Endothelial cell (in vitro differentiated cells): ENCODE data around the gene HLA-DMA. TPM values are rescaled to one million over a fixed set of nuclear protein-coding genes. Genes with fewer than 3 reads are reported as not detected.
A peak's percentile ranks its signal among the peaks of the same experiment; 100 is the strongest.

Experiments
- DNase-seq: peaks from one replicate; pipeline ENCODE4 v3.0.0; 2021; ENCODE audit warnings: low spot score
- H3K27ac Mint-ChIP-seq: one replicate; pipeline ENCODE4 v1.8.0; 2021; ENCODE audit warnings: mixed read lengths, inconsistent platforms; ENCODE audit not compliant: unreplicated experiment
- H3K27me3 Mint-ChIP-seq: one replicate; pipeline ENCODE4 v1.8.0; 2021; ENCODE audit warnings: mild to moderate bottlenecking, moderate library complexity, mixed read lengths, inconsistent platforms; ENCODE audit not compliant: unreplicated experiment
- H3K36me3 Mint-ChIP-seq: one replicate; pipeline ENCODE4 v1.8.0; 2021; ENCODE audit warnings: mild to moderate bottlenecking, low read depth, mixed read lengths, inconsistent platforms; ENCODE audit not compliant: unreplicated experiment
- H3K4me1 Mint-ChIP-seq: one replicate; pipeline ENCODE4 v1.8.0; 2021; ENCODE audit warnings: mild to moderate bottlenecking, mixed read lengths, inconsistent platforms; ENCODE audit not compliant: unreplicated experiment
- H3K4me3 Mint-ChIP-seq: one replicate; pipeline ENCODE4 v1.8.0; 2021; ENCODE audit warnings: mild to moderate bottlenecking, mixed read lengths, inconsistent platforms; ENCODE audit not compliant: unreplicated experiment
- H3K9me3 Mint-ChIP-seq: one replicate; pipeline ENCODE4 v1.8.0; 2021; ENCODE audit warnings: mixed read lengths, inconsistent platforms; ENCODE audit not compliant: unreplicated experiment
- long read RNA-seq: library from polyadenylated mRNA; unstranded; transcript quantifications from one replicate; pipeline ENCODE4 v2.0.0, GENCODE V29; 2020; ENCODE audit not compliant: unreplicated experiment
- total RNA-seq: library from RNA; stranded (reverse); fragmentation: NEBNext Ultra II Directional; extraction: Animal tissue kit (Norgen Biotek cat#: 25700); gene quantifications from one replicate; pipeline ENCODE4 v1.2.1, GENCODE V29; 2021; ENCODE audit not compliant: unreplicated experiment
- TF ChIP-seq, protein P1 (sequence below): fragments of 200-600 bp; sonication (generic); IDR thresholded peaks from one replicate; pipeline ENCODE4 v1.5.0; 2021; ENCODE audit warnings: antibody characterized with exemption; ENCODE audit not compliant: unreplicated experiment

The HLA-DMA gene
- total RNA-seq, result 13.0 TPM
- long read RNA-seq, transcript HLA-DMA-201 (5 exons, 1,123 nt), result major isoform, 13 of 15 reads
- long read RNA-seq, partial matches to known transcripts, result 1 of 15 reads
- long read RNA-seq, other reads (novel, unspliced or antisense), result 1 of 15 reads

DNA sequence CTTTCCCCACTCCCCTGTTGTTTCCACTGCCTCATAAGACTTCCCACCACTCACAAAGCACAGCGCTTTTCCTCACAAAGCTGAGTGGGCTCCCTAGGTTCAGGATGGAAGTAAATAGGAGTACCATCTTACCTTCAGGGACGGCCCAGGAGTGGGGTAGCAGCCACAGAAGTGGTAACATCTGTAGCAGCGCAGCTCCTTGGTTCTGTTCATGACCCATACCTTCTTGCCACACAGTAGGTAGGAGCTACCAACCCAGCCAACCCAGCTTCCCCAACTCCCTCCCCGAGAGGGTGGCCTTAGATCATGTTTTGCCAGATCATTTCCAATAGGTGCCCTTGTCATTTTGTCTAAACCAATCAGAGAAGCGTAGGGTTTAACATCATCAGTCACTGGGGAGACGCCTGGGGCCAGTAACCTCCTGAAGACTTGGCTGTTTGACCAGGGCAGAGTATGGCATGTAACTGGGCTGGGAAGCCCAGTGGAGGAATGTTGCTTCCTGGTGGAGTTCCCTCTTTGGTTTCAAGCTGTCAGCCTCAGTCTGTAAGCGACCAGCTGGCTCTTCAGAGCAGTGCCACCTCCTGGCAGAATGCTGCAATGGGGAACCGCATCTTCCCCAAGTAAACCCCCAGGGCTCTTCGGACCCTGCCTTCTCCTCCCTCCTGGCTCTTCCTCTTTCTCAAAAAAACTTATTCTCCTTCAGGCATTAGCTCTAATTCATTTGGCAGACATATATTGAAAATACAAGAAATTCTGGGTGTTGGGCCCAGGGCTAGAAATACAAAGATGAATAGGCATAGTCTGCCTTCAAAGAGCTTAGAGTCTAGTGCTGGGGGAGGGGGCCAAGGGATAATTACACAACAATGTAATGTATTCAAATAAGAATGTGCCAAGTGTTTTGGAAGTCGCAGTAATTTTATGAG is at the start of gene HLA-DMA:
TSS of gene HLA-DMA (minus strand) at position 281 of the 923 bp plus-strand sequence. CDS start at position 220, 61 bp downstream.
- H3K4me1 Mint-ChIP-seq, result peaks cover 22% of the 10 kb centered on the region
- no peaks in the 10 kb centered on the region for H3K36me3 Mint-ChIP-seq
- TF ChIP-seq, protein P1, sequence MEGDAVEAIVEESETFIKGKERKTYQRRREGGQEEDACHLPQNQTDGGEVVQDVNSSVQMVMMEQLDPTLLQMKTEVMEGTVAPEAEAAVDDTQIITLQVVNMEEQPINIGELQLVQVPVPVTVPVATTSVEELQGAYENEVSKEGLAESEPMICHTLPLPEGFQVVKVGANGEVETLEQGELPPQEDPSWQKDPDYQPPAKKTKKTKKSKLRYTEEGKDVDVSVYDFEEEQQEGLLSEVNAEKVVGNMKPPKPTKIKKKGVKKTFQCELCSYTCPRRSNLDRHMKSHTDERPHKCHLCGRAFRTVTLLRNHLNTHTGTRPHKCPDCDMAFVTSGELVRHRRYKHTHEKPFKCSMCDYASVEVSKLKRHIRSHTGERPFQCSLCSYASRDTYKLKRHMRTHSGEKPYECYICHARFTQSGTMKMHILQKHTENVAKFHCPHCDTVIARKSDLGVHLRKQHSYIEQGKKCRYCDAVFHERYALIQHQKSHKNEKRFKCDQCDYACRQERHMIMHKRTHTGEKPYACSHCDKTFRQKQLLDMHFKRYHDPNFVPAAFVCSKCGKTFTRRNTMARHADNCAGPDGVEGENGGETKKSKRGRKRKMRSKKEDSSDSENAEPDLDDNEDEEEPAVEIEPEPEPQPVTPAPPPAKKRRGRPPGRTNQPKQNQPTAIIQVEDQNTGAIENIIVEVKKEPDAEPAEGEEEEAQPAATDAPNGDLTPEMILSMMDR, result peak; percentile 50
- peak within 1 kb of the TSS; percentile 33 for H3K4me3 Mint-ChIP-seq
- no peaks in the 10 kb centered on the region for H3K9me3 Mint-ChIP-seq
- H3K27me3 Mint-ChIP-seq, result no peaks in the 10 kb centered on the region
- peak; percentile 77 for DNase-seq
- H3K27ac Mint-ChIP-seq, result peak within 1 kb of the TSS; percentile 40

DNA sequence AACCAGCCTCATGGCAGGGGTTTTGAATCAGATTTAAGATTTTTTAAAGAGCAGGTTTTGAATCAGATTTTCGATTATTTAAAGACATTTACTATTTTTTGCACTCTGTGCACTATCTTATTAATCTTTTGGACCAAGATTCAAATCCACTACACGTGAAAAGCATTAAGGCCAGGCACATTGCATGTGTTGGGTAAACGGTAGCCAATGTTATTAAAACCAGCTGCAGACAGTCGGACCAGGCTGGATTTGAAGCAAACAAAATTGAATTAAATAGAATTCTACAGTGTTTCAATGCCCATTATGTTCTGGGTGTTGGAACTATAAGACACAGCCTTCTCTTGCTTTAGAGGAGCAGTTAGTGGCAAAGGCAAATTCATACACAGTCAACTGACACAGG is 48.8 kb upstream of the HLA-DMA start:
- Mint-ChIP-seq H3K27me3 (no peaks in the 10 kb centered on the region), H3K36me3 (no peaks in the 10 kb centered on the region), H3K9me3 (no peaks in the 10 kb centered on the region), H3K27ac (no peak overlapping the region), H3K4me3 (no peak overlapping the region), H3K4me1 (peaks cover 3% of the 10 kb centered on the region)
- DNase-seq, result no peak
- TF ChIP-seq, protein P1, result no peak

DNA sequence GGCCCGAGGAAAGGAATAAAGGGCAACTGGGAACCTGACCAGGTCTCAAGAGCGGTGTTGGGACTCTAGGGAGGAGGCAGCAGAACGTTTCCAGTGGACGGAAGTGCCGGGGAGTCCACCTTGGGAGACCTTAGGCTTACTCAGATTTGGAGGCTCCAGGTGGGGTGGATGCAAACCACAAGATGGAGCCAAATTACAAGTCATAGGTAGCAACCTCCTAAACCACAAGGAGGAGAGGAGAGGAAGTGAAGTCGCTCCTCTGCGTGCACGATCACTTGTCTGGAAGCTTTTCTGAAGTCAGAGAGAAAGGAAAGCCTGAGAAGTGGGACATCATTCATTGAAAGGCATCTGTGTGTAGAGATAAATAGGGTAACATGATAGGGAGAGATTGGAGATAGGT is 47.2 kb upstream of the HLA-DMA start:
- Mint-ChIP-seq H3K4me1 (peaks cover 5% of the 10 kb centered on the region), H3K4me3 (no peak overlapping the region), H3K27ac (no peak overlapping the region), H3K9me3 (no peaks in the 10 kb centered on the region), H3K36me3 (no peaks in the 10 kb centered on the region), H3K27me3 (no peaks in the 10 kb centered on the region)
- TF ChIP-seq, protein P1, result no peak
- peak; percentile 38 for DNase-seq

DNA sequence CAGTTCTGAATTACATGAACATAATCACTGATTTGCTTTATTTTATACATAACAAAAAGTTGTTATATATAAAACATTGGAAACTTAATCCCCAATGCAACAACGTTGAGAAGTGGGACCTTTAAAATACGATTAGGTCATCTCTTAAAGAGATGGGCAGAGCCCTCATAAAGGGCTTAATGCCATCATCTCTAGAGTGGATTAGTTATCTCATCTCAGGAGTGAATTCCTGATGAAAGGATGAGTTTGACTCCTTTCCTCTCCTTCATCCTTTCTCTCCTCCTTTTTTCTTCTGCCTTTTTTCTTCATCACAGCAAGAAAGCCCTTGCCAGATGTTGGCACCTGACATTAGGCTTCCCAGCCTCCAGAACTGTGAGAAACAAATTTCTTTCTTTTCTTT is 42.6 kb upstream of the HLA-DMA start:
- no peak for DNase-seq
- Mint-ChIP-seq H3K4me1 (peaks cover 17% of the 10 kb centered on the region), H3K4me3 (no peak overlapping the region), H3K27me3 (no peaks in the 10 kb centered on the region), H3K27ac (no peak overlapping the region), H3K36me3 (no peaks in the 10 kb centered on the region), H3K9me3 (no peaks in the 10 kb centered on the region)
- TF ChIP-seq, protein P1, result no peak

DNA sequence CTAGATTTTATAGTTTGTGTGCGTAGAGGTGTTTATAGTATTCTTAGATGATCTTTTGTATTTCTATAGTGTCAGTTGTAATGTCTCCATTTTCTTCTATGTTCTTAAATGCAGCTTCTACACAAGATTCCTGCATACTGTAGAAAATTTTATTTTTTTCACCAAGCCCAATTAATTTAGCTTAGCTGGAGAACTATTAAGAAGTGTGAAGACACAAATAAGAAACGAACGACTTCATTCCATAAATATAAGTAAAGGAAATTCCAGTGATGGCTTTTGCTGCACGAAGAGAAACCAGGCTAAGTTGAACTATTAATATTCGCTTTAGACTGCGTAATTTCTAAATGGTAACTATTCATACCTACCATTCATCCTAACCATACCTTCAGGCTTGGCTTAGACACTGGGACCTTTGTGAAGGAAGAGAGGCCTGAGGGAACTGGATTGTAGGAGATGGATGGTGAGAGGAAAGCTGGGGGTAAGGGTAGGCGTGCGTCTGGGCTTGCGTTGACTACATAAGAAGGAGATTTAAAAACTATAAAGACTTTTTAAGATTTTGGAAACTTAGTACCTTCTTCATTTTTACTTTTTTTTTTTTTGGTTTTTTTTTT is 40.6 kb upstream of the HLA-DMA start:
- no peaks in the 10 kb centered on the region for H3K9me3 Mint-ChIP-seq
- no peaks in the 10 kb centered on the region for H3K36me3 Mint-ChIP-seq
- H3K27ac Mint-ChIP-seq, result no peak overlapping the region
- H3K27me3 Mint-ChIP-seq, result no peaks in the 10 kb centered on the region
- no peak overlapping the region for H3K4me3 Mint-ChIP-seq
- DNase-seq, result no peak
- TF ChIP-seq, protein P1, result no peak
- peaks cover 14% of the 10 kb centered on the region for H3K4me1 Mint-ChIP-seq
